Measurements from ENCODE around the gene BHLHE40. TPM values are rescaled to one million over a fixed set of nuclear protein-coding genes. Genes with fewer than 3 reads are reported as not detected.

BHLHE40 gene
- total and polyA plus RNA-seq, 2 of the 13 experiments (the other 11 are each of a cell fraction or from before 2014, with no cell fraction given) = 1.8 to 51.0 TPM

DNA sequence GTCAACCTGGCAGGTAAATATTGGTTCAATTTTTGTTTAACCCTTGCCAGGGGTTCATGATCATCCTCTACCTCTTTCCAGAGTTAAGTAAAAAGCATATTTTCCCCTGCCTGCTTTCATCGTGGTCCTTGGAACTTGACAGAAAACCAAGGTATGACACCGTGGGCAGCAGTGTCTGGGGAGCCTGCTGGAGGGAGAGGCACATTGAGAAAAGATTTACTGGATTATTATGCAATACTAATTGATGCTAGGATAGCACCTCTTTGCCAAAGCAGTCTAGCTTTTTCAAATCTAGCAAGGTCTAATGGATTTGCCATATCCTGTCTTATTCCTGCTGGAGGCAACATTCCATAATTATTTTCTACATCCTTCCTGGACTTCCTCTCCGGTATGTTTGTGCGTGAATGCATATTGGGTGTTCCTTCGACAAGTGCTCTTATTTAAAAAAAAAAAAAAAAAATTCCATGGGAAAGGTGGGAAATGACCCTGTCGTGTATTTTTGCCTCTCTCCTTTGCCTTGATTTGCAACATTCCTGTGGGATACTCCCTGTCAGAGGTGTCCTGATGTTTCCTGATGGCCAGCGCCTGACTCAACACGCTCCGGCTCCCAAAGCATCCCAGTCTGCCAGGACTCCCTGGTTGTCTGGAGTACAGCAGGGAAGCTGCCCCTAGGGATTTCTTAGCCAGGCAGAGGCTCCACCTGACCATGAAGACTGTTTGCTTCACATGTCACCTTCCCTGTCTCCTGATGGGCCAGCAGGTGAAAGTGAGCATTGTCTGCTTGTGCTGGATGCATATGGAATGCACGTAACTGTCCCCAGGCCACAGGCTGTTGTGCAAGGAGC, 6.3 kb downstream of the BHLHE40 start (continued):
- TF ChIP-seq PRMT3 (CRISPR knock-in tag; IDR thresholded peaks at IDR 0.05; ENCODE audit: borderline replicate concordance, low read depth) = no peak
- TF ChIP-seq POGZ (CRISPR knock-in tag; IDR thresholded peaks at IDR 0.05) = no peak
- no peak for TF ChIP-seq MBD4 (IDR thresholded peaks at IDR 0.05; ENCODE audit: borderline replicate concordance, low read length)
- TF ChIP-seq, protein P1, sequence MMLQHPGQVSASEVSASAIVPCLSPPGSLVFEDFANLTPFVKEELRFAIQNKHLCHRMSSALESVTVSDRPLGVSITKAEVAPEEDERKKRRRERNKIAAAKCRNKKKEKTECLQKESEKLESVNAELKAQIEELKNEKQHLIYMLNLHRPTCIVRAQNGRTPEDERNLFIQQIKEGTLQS (CRISPR knock-in tag; IDR thresholded peaks at IDR 0.05) = no peak
- TF ChIP-seq, protein P2, sequence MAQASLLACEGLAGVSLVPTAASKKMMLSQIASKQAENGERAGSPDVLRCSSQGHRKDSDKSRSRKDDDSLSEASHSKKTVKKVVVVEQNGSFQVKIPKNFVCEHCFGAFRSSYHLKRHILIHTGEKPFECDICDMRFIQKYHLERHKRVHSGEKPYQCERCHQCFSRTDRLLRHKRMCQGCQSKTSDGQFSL (CRISPR knock-in tag; IDR thresholded peaks at IDR 0.05) = no peak
- TF ChIP-seq, protein P3, sequence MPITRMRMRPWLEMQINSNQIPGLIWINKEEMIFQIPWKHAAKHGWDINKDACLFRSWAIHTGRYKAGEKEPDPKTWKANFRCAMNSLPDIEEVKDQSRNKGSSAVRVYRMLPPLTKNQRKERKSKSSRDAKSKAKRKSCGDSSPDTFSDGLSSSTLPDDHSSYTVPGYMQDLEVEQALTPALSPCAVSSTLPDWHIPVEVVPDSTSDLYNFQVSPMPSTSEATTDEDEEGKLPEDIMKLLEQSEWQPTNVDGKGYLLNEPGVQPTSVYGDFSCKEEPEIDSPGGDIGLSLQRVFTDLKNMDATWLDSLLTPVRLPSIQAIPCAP (CRISPR knock-in tag; IDR thresholded peaks at IDR 0.05; ENCODE audit: low read depth) = no peak
- TF ChIP-seq PCBP1 (IDR thresholded peaks at IDR 0.05; ENCODE audit: borderline replicate concordance, low read depth, low read length) = no peak
- TF ChIP-seq, protein P4, sequence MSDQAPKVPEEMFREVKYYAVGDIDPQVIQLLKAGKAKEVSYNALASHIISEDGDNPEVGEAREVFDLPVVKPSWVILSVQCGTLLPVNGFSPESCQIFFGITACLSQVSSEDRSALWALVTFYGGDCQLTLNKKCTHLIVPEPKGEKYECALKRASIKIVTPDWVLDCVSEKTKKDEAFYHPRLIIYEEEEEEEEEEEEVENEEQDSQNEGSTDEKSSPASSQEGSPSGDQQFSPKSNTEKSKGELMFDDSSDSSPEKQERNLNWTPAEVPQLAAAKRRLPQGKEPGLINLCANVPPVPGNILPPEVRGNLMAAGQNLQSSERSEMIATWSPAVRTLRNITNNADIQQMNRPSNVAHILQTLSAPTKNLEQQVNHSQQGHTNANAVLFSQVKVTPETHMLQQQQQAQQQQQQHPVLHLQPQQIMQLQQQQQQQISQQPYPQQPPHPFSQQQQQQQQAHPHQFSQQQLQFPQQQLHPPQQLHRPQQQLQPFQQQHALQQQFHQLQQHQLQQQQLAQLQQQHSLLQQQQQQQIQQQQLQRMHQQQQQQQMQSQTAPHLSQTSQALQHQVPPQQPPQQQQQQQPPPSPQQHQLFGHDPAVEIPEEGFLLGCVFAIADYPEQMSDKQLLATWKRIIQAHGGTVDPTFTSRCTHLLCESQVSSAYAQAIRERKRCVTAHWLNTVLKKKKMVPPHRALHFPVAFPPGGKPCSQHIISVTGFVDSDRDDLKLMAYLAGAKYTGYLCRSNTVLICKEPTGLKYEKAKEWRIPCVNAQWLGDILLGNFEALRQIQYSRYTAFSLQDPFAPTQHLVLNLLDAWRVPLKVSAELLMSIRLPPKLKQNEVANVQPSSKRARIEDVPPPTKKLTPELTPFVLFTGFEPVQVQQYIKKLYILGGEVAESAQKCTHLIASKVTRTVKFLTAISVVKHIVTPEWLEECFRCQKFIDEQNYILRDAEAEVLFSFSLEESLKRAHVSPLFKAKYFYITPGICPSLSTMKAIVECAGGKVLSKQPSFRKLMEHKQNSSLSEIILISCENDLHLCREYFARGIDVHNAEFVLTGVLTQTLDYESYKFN (CRISPR knock-in tag; conservative IDR thresholded peaks at IDR 0.05) = no peak
- TF ChIP-seq EP300 (IDR thresholded peaks at IDR 0.05; ENCODE audit: low read depth in 2 of 2, low read length in 2 of 2) = no peak
- TF ChIP-seq EP300 (CRISPR knock-in tag; IDR thresholded peaks at IDR 0.05; ENCODE audit: borderline replicate concordance) = no peak
- TF ChIP-seq TCF7 (IDR thresholded peaks at IDR 0.05; ENCODE audit: low read depth) = no peak
- TF ChIP-seq ZNF510 (CRISPR knock-in tag; IDR thresholded peaks at IDR 0.05; ENCODE audit: low read depth) = no peak
- TF ChIP-seq ZNF678 (CRISPR knock-in tag; IDR thresholded peaks at IDR 0.05) = no peak
- TF ChIP-seq IRX3 (CRISPR knock-in tag; IDR thresholded peaks at IDR 0.05; ENCODE audit: borderline replicate concordance, low read depth) = no peak
- TF ChIP-seq, protein P5, sequence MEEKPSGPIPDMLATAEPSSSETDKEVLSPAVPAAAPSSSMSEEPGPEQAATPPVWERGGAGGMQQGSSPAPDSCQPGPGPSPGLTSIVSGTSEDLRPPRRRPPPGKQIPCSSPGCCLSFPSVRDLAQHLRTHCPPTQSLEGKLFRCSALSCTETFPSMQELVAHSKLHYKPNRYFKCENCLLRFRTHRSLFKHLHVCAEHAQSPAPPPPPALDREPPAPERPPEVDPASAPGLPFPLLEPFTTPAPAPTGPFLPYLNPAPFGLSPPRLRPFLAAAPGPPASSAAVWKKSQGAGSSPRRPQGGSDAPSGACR (CRISPR knock-in tag; IDR thresholded peaks at IDR 0.05) = no peak
- no peak for TF ChIP-seq DNMT1 (CRISPR knock-in tag; IDR thresholded peaks at IDR 0.05)
- TF ChIP-seq ZNF430 (CRISPR knock-in tag; IDR thresholded peaks at IDR 0.05) = no peak
- TF ChIP-seq ATAD3A (CRISPR knock-in tag; IDR thresholded peaks at IDR 0.05) = no peak
- TF ChIP-seq, protein P6, sequence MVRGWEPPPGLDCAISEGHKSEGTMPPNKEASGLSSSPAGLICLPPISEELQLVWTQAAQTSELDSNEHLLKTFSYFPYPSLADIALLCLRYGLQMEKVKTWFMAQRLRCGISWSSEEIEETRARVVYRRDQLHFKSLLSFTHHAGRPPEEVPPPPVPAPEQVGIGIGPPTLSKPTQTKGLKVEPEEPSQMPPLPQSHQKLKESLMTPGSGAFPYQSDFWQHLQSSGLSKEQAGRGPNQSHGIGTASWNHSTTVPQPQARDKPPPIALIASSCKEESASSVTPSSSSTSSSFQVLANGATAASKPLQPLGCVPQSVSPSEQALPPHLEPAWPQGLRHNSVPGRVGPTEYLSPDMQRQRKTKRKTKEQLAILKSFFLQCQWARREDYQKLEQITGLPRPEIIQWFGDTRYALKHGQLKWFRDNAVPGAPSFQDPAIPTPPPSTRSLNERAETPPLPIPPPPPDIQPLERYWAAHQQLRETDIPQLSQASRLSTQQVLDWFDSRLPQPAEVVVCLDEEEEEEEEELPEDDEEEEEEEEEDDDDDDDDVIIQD (CRISPR knock-in tag; IDR thresholded peaks at IDR 0.05; ENCODE audit: low read depth) = 0 out of 2 replicates have a peak, but pooled peaks have one; percentile 23
- TF ChIP-seq GATAD2A (CRISPR knock-in tag; IDR thresholded peaks at IDR 0.05) = peak; percentile 48; the same call in 1 of the 2 replicates
- no peak for TF ChIP-seq ATRX (CRISPR knock-in tag; IDR thresholded peaks at IDR 0.05; ENCODE audit: borderline replicate concordance)
- no peak for TF ChIP-seq MED13 (CRISPR knock-in tag; IDR thresholded peaks at IDR 0.05)
- TF ChIP-seq ZNF101 (CRISPR knock-in tag; IDR thresholded peaks at IDR 0.05; ENCODE audit: borderline replicate concordance, low read depth) = no peak
